ENCODE data around the gene ADGRV1.

Gene ADGRV1

DNA sequence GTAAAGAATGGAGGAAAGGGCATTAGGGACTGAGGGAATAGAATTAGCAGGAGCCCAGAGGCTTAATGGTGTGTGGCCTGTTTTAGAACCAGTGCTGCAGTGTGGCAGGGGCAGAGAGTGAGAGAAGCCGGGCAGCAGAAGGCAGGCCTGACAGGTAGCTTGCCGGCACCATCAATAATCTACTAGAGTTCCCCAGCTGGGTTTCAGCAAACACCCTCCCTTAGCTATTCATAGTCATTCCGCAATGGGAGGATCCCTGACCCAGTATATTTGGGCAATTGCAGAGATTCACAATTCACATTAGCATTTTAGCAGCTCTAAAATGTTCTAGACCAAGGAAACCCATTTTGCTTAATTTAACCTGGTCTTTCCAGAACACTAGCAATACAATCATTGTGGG is 596.7 kb downstream of the ADGRV1 start:
- no peak overlapping the region for H3K27ac ChIP-seq
- no peaks in the 10 kb centered on the region for H3K9me3 ChIP-seq (ENCODE audit: low read depth, low read length)
- no peak for TF ChIP-seq FOXP2 (optimal IDR thresholded peaks at IDR 0.05; ENCODE audit: control extremely low read depth, extremely low read length, insufficient read depth)
- H3K36me3 ChIP-seq (ENCODE audit: insufficient read depth, low read length), result no peaks in the 10 kb centered on the region
- no peak for DNase-seq (ENCODE audit: low read depth, low spot score)
- no peak overlapping the region for H3K4me3 ChIP-seq
- H3K9ac ChIP-seq (ENCODE audit: insufficient read length), result no peak overlapping the region

- peak; percentile 75 for DNase-seq (ENCODE audit: low read depth, low spot score)
- no peak overlapping the region for H3K4me3 ChIP-seq
- TF ChIP-seq FOXP2 (optimal IDR thresholded peaks at IDR 0.05; ENCODE audit: control extremely low read depth, extremely low read length, insufficient read depth) (peak; percentile 20), EZH2 (IDR thresholded peaks at IDR 0.05) (no peak), POLR2AphosphoS5 (IDR thresholded peaks at IDR 0.05; ENCODE audit: borderline replicate concordance, low read depth, low read length) (peak; percentile 49; the same call in 1 of the 2 replicates)
These were observed 597.6 kb downstream of the ADGRV1 start for GRCh38 chr5:91156242-91156641.

GRCh38 chr5:91158011-91158410 is 599.4 kb downstream of the ADGRV1 start:
- Histone ChIP-seq H3K27ac (no peak overlapping the region), H3K9ac (ENCODE audit: insufficient read length) (no peak overlapping the region), H3K9me3 (ENCODE audit: low read depth, low read length) (no peaks in the 10 kb centered on the region), H3K4me3 (no peak overlapping the region), H3K36me3 (ENCODE audit: insufficient read depth, low read length) (no peaks in the 10 kb centered on the region)
- no peak for DNase-seq (ENCODE audit: low read depth, low spot score)
- TF ChIP-seq FOXP2 (optimal IDR thresholded peaks at IDR 0.05; ENCODE audit: control extremely low read depth, extremely low read length, insufficient read depth) (no peak), EZH2 (IDR thresholded peaks at IDR 0.05) (no peak), POLR2AphosphoS5 (IDR thresholded peaks at IDR 0.05; ENCODE audit: borderline replicate concordance, low read depth, low read length) (no peak)

More at GRCh38 chr5:91156242-91156641, 597.6 kb downstream of the ADGRV1 start:
- Histone ChIP-seq H3K36me3 (ENCODE audit: insufficient read depth, low read length) (no peaks in the 10 kb centered on the region), H3K27ac (peak overlapping the region; percentile 34; the same call in 1 of the 2 replicates), H3K9me3 (ENCODE audit: low read depth, low read length) (no peaks in the 10 kb centered on the region), H3K9ac (ENCODE audit: insufficient read length) (no peak overlapping the region)

- Histone ChIP-seq H3K27ac (no peak overlapping the region), H3K4me3 (no peak overlapping the region), H3K9ac (ENCODE audit: insufficient read length) (no peak overlapping the region), H3K36me3 (ENCODE audit: insufficient read depth, low read length) (no peaks in the 10 kb centered on the region), H3K9me3 (ENCODE audit: low read depth, low read length) (no peaks in the 10 kb centered on the region)
- TF ChIP-seq FOXP2 (optimal IDR thresholded peaks at IDR 0.05; ENCODE audit: control extremely low read depth, extremely low read length, insufficient read depth), result no peak
- DNase-seq (ENCODE audit: low read depth, low spot score), result no peak
These were observed 601.0 kb downstream of the ADGRV1 start for GRCh38 chr5:91159647-91160046.

GRCh38 chr5:91160714-91161285 is 602.2 kb downstream of the ADGRV1 start:
- Histone ChIP-seq H3K4me3 (no peak overlapping the region), H3K36me3 (ENCODE audit: insufficient read depth, low read length) (no peaks in the 10 kb centered on the region), H3K9ac (ENCODE audit: insufficient read length) (no peak overlapping the region), H3K27ac (no peak overlapping the region), H3K9me3 (ENCODE audit: low read depth, low read length) (no peaks in the 10 kb centered on the region)
- no peak for TF ChIP-seq FOXP2 (optimal IDR thresholded peaks at IDR 0.05; ENCODE audit: control extremely low read depth, extremely low read length, insufficient read depth)
- TF ChIP-seq POLR2AphosphoS5 (IDR thresholded peaks at IDR 0.05; ENCODE audit: borderline replicate concordance, low read depth, low read length), result no peak
- TF ChIP-seq EZH2 (IDR thresholded peaks at IDR 0.05), result no peak
- no peak for DNase-seq (ENCODE audit: low read depth, low spot score)

DNA sequence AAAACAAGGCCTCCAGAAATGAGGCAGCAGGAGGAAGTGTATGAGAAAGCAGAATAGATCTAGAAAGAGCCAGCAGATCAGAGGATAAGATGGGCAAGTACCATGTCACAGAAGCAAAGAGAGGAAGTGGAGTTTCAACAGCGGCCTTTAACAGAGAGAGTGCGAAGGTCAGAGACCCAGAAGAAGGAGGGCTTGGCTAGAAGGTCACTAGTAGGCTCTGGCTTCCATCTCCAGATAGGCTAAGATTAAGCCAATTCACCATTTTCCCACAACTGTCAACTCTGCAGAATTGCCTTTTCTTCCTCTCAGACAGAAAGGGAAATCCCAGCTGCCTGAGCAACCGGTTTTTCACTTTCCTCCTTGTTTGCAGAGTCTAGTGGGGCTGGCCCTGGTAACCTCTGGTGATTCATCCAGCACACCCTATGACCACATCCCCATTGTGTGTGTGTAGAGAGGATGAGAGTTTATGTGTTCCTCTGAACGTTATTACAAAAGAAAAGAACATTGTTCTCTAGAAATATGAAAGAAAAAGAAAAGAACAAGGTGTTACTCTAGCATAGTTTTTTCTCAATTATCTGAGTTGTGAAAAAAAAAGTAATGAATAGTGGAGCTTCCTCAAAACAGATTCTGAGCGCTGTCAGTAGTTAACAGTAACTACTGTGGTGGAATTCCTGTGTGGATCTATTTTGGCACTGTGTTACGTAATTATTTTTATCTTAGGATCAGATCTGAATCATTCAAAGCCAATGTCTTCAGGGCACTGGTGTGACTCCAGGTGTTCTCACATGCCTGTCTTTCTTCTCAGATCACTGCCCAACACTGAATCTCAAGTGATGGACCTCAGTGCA is 604.2 kb downstream of the ADGRV1 start:
- no peak for DNase-seq (ENCODE audit: low read depth, low spot score)

DNA sequence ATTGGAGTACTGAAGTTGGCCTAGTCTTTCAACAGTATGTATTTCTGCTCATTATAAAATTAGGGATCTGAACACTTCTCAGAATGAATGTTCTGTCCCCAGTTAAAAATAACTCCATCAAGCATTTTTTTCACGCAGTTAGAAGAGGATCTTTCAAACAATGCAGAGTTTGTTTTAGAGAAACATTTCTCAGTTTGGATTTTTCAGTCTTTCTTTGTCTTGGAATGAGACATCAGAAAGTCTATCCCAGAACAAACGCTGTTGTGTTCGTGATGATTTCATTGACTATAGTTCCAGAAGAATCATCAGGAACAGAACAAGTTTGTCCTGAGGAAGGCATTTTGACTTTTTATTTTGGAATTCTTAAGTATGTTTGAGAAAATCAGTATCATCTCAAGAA is 605.8 kb downstream of the ADGRV1 start:
- no peak overlapping the region for H3K9ac ChIP-seq (ENCODE audit: insufficient read length)
- no peaks in the 10 kb centered on the region for H3K9me3 ChIP-seq (ENCODE audit: low read depth, low read length)
- no peak for TF ChIP-seq FOXP2 (optimal IDR thresholded peaks at IDR 0.05; ENCODE audit: control extremely low read depth, extremely low read length, insufficient read depth)
- no peak for TF ChIP-seq POLR2AphosphoS5 (IDR thresholded peaks at IDR 0.05; ENCODE audit: borderline replicate concordance, low read depth, low read length)
- no peak for TF ChIP-seq EZH2 (IDR thresholded peaks at IDR 0.05)
- H3K27ac ChIP-seq, result no peak overlapping the region
- H3K4me3 ChIP-seq, result no peak overlapping the region
- no peaks in the 10 kb centered on the region for H3K36me3 ChIP-seq (ENCODE audit: insufficient read depth, low read length)
- no peak for DNase-seq (ENCODE audit: low read depth, low spot score)

More for the DNA sequence above, 604.2 kb downstream of the ADGRV1 start:
- Histone ChIP-seq H3K9ac (ENCODE audit: insufficient read length) (no peak overlapping the region), H3K4me3 (no peak overlapping the region), H3K9me3 (ENCODE audit: low read depth, low read length) (no peaks in the 10 kb centered on the region), H3K27ac (no peak overlapping the region), H3K36me3 (ENCODE audit: insufficient read depth, low read length) (no peaks in the 10 kb centered on the region)
- TF ChIP-seq FOXP2 (optimal IDR thresholded peaks at IDR 0.05; ENCODE audit: control extremely low read depth, extremely low read length, insufficient read depth) (no peak), EZH2 (IDR thresholded peaks at IDR 0.05) (no peak), POLR2AphosphoS5 (IDR thresholded peaks at IDR 0.05; ENCODE audit: borderline replicate concordance, low read depth, low read length) (no peak)

GRCh38 chr5:91166059-91166807 is 607.6 kb downstream of the ADGRV1 start:
- no peak overlapping the region for H3K9ac ChIP-seq (ENCODE audit: insufficient read length)
- no peak for DNase-seq (ENCODE audit: low read depth, low spot score)
- H3K36me3 ChIP-seq (ENCODE audit: insufficient read depth, low read length), result no peaks in the 10 kb centered on the region
- TF ChIP-seq FOXP2 (optimal IDR thresholded peaks at IDR 0.05; ENCODE audit: control extremely low read depth, extremely low read length, insufficient read depth) (no peak), POLR2AphosphoS5 (IDR thresholded peaks at IDR 0.05; ENCODE audit: borderline replicate concordance, low read depth, low read length) (no peak), EZH2 (IDR thresholded peaks at IDR 0.05) (no peak)
- H3K9me3 ChIP-seq (ENCODE audit: low read depth, low read length), result no peaks in the 10 kb centered on the region
- no peak overlapping the region for H3K27ac ChIP-seq
- H3K4me3 ChIP-seq, result no peak overlapping the region

Data from SK-N-MC (cell line).